Stromal cell of bone marrow (primary cell): ENCODE measurements around the gene CDS2.

Experiments
- DNase-seq: peaks from one replicate; pipeline ENCODE4 v3.0.0-alpha.2; 2012; ENCODE audit warnings: low read depth

Gene CDS2

DNA sequence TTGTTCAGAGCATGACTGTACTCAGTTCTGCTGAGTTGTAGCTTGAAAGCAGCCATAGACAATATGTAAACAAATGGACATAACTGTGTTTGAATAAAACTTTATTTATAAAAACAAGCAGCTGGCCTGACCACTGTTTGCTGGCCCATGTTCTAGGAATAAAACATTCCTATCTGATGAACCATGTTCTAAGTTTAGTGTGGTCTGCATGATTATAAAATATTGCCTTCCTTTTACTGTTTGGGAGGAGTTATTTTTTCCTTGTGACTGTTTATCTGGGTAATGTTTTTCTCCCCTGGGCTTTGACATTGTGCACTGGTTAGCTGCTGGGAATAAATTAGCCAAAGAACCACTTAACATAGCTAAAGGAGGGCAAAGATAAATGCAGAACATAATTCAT, 55.1 kb downstream of the CDS2 start:
- DNase-seq, result peak; percentile 41

DNA sequence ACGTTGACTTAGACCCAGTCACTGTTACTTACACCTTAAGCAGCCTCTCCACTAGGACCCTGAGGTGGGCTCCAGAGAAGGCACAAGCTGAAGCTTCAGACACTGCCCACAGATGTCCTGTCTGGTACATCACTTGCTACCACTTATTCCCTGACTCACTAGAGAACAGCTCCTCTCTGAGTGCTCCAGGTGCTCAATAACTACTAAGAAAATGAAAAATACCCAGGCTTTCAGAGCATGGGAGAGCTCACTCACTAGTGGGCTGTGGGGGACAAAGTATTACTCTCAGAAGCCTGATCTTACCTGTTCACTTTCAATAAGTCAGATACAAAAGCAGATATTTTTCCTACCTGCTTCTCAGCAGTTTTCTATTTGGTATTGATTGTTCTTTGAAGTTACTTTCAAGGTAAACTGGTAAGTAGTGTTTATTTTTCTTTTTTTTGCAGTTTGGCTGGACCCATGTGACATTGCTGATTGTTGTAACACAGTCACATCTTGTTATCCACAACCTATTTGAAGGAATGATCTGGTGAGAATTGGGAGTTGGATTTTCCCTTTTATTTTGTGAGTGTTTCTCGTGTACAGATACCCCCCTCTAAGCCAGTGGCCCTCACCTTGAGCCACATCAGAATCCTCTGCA, 55.9 kb downstream of the CDS2 start:
- no peak for DNase-seq

- DNase-seq, result no peak
These were observed 57.1 kb downstream of the CDS2 start for GRCh38 chr20:5183731-5184474.

GRCh38 chr20:5184684-5185083, 57.9 kb downstream of the CDS2 start:
- no peak for DNase-seq

DNA sequence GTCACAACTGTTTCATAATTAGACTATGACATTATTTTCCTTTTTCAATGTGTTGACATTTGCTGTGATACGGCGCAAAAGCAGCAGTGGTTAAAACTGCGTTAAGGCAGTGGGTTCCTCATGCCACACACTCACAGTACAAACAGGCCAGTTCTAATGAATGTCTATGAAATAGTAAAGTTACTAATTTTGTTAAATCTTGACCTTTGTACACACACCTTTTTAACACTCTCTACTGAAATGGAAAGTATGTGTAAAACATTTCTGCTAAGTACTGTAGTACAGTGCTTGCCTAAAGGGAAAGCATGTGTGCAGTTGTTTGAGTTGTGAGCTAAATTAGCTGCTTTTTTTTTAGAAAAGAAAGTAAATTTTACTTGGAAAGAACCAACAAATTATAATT, 60.3 kb downstream of the CDS2 start:
- no peak for DNase-seq

DNA sequence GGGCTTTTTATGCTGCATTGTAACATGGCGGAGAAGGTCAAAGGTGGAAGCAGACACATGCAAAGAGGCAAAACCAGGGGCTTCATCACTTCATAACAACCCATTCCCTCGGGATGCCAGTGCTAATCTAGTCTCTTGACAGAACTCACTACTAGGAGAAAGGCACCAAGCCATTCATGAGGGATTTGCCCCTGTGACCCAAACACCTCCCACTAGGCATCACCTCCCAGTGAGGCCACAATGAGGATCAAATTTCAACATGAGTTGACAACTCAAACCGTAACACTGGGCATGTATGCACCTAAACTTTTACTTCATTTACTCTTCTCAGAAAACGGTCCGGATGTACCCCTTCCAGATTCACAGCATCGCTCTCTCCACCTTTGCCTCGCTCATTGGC, 61.9 kb downstream of the CDS2 start:
- no peak for DNase-seq

GRCh38 chr20:5189917-5190316, 63.1 kb downstream of the CDS2 start:
- no peak for DNase-seq

- no peak for DNase-seq
These were observed 63.6 kb downstream of the CDS2 start for GRCh38 chr20:5190444-5190843.

DNA sequence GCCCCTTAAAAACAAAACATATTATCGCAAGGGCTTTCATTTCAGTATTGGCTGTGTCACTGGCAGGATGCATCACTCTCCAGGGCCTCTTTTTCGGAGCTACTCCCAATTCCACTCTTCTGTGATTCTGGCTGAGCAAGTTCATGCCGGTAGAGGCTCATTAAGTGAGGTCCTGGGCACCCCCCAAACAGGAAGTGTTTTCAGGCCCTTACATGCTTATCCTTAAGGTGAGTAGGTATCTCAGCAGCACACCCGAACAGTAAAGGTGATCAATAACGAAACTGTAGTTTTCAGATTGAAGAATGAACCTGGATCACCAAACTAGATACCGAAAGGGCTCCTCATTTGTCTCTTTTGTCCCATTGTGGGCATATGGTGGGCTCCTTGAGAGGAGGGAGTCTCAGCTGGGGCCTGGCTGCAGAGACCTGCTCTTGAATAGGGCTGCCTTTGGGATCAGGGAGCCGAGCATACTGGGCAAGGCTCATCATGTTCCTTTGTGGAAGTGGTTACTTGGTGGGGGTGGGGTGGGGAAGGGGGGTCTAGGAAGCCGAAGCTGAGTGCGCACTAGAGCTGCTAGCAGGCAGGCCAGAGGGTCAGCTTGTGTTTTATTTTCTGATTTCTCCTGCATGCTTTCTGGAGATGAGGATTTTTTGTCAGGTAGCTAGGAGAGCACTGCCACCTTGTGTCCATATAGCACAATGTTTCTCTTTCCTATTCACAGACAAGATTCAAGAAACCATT, 65.2 kb downstream of the CDS2 start:
- DNase-seq, result peak; percentile 60

DNA sequence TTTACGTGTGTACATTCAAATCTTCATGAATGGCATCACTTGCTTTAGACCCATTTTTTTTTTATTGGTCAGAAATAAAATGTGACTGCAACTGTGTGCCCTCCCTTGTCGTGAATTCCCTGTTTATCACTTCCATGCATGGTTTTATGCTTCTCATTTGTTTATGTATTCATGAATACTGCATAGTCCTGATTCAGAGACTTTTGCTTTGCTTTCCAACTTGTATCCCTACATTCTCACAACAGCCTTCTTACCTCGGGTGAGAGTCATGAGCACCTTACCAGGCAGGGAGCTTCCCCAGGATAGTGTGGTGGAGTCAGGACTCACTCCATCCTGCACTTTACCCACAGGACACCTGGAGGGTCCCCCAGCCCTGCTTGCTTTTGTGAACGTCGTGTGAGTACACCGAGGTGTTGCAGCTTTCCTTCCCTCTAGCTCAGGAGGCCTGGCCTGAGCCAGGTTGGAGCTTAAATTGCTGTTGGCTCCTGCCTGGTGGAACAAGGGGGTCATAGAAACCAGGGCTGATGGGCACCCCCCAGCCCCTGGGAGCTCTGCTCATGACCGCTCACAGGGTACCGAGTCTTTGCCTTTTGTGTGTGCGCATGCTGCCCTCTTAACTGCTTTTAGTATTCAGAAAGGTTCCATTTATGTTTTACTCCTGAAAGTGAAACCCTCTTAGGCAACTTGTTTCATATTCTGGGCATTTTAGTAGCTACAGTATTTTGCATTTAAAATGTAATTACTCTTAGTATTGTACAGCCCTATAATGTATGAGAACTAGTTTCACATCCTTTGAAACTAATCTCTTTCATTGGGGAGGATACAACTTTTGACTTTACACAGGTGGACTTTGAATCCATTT, 66.0 kb downstream of the CDS2 start:
- no peak for DNase-seq

GRCh38 chr20:5195655-5196054, 68.8 kb downstream of the CDS2 start:
- DNase-seq, result peak; percentile 8

DNA sequence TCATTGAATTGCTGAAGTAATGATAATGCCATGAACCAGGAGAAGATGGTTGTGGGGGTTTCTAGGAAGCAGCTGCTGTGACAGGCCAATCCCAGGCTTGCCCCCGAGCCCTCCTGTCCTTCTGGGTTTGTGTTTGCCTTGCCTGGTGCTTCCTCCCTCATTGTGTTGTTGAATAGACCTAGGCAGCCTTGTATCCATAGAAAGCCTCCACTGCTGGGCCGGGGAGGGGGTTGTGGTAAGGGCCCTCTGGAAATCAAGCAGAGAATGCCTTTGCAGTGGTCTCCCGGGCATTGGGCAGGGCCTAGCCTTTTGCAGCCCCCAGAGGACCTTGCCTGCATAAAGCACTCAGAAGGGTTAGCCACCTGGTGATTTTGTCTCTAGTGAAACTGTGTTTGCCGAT, 69.3 kb downstream of the CDS2 start:
- no peak for DNase-seq

GRCh38 chr20:5197270-5197827, 70.5 kb downstream of the CDS2 start:
- DNase-seq, result no peak

GRCh38 chr20:5197847-5198650, 71.2 kb downstream of the CDS2 start:
- no peak for DNase-seq

DNA sequence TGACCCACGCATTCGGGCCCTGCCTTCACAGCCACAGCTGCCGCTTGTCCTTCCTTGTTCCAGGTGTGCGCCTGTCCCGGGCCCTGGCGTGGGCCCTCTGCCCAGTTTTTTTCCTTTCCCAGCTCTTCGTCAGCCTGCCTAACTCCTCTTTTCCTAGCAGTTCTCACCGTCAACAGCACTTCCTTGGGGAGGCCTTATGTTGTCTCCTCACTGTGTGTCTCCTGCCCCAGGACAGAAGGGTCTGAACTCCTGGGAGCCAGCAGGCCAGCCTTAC, 71.8 kb downstream of the CDS2 start:
- no peak for DNase-seq

DNA sequence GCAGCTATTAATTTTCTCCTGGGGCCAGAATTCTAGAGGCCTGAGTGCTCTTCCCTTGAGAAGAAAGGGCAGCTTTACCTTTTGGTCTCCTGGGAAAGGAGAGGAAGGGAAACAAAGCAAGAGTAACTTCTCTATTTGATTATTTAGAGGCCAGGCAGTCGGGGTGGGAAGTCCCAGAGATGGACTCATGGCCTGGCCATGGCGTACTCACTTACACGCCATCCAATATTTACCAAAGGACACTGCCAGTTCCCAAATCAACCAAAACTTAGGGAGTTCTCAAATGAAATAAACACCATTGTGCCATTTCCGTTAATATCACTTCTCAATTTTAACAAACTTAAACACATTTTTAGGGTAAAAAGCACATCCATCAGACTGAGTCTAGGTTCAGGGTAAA, 76.6 kb downstream of the CDS2 start:
- DNase-seq, result no peak

- DNase-seq, result peak; percentile 53
These were observed 78.8 kb downstream of the CDS2 start for GRCh38 chr20:5205348-5206210.

DNA sequence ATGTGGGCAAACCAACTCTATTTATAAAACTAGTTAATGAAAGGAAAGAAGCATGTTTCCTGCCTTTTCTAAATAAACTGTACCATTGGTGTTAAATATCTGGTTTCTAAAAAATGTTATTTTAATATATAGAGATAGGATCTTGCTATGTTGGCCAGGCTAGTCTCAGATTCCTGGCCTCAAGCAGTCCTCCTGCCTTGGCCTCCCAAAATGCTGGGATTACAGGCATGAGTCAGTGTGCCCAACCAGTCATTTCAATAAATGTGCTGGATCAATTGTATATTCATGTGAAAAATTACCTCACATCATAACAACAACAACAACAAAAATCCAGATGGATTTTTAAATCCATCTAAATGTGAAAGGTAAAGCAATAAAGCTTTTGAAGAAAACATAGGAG, 80.3 kb downstream of the CDS2 start:
- no peak for DNase-seq

DNA sequence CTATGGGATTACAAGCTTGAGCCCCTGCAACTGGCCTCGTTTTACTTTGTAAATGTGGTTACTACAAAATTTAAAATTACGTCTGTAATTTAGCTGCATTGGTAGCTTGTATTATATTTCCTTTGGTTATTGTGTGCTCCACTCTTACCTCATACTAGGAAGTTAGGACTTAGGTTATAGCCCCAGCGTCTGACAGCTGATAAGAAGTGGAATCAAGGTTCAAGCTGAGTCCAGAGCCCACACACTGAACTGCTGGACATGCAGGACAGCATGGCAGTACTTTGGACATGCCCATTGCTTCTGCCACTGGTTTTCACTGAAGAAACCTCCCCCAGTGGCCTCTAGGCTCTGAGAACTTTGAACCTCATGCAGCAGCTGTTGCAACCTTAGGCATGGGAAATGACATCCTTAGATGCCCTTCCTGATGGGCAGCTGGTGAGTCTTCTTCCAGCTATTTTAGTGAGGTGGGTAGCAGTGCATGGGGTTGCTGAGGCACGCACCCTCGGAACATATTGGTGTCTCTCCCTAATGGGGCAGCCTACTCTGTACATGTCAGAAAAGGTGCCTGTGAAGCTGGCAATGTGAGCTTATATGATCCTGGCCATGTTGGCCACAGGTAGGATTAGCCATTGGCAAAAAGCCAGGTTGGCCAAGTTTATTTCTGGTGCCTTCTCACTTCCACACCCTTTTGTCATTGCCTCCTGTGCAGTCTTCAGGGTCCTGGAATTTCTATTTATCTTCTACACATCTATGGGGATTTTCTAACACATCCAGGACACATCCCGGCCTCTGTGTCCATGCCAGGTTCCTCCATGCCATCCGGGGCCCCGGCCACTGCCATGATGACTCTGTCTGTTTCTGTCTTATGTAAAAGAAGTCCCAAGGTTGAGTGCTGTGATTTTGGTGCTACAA, 85.3 kb downstream of the CDS2 start:
- DNase-seq, result no peak
